ENCODE results near the gene POLRMT. TPM values are rescaled to one million over a fixed set of nuclear protein-coding genes. Genes with fewer than 3 reads are reported as not detected.

Gene POLRMT
- total RNA-seq, 1 donor from 2014 or later = 35.5 TPM

DNA sequence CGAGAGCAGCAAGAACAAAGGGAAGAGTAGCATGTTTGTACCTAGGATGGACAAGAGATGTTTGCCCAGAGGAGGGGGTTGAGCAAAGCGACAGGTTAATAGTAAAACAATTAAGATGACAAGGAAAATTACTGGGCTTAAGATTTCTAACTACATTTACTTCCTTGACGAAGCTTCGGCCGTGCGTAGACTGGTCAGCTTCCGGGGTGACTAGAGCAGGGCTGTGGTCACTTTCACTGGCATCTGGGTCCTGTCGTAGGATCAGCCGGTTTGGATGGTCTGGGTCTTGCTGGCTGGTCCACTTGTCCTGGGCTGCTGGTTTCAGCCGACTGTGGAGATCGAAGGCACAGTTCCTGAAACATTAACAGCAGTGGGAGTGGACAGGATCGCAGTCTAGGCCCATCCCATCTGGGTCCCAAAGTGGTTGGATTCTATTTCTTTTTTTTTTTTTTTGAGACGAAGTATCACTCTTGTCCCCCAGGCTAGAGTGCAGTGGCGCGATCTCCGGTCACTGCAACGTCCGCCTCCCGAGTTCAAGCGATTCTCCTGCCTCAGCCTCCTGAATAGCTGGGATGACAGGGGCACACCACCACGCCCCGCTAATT is 65.9 kb downstream of the POLRMT start:
- no peak for TF ChIP-seq CTCF (IDR thresholded peaks at IDR 0.05)
- peaks cover 13% of the 10 kb centered on the region for H3K4me1 Mint-ChIP-seq (ENCODE audit: low read depth)
- H3K36me3 Mint-ChIP-seq (ENCODE audit: low read depth) = no peaks in the 10 kb centered on the region
- no peaks in the 10 kb centered on the region for H3K9me3 Mint-ChIP-seq (ENCODE audit: low read depth)
- H3K27me3 Mint-ChIP-seq (ENCODE audit: low read depth) = no peaks in the 10 kb centered on the region
- H3K4me3 Mint-ChIP-seq (ENCODE audit: unreplicated experiment) = no peak overlapping the region
- no peak for DNase-seq (ENCODE audit: low spot score)
- H3K27ac Mint-ChIP-seq (ENCODE audit: unreplicated experiment) = no peak overlapping the region

Other genes with a start within 250 kb of the POLRMT start
- gene C2CD4C, start 224.4 kb downstream of the POLRMT start, total RNA-seq = 1.1 to 1.4 TPM (median 1.4 TPM) in 3 replicates
- 26.9 to 50.9 TPM (median 47.8 TPM) in 3 replicates for gene SHC2, start 172.5 kb downstream of the POLRMT start, total RNA-seq
- gene MADCAM1, start 137.1 kb downstream of the POLRMT start, total RNA-seq = 0.59 to 0.92 TPM (median 0.62 TPM) in 3 replicates
- gene TPGS1, start 126.0 kb downstream of the POLRMT start, total RNA-seq = 18.3 to 22.6 TPM (median 21.3 TPM) in 3 replicates
- 41.4 to 71.1 TPM (median 66.9 TPM) in 3 replicates for gene CDC34, start 101.8 kb downstream of the POLRMT start, total RNA-seq
- gene GZMM, start 89.5 kb downstream of the POLRMT start, total RNA-seq = not detected in 3 replicates
- 440 to 503 TPM (median 452 TPM) in 3 replicates for gene BSG, start 60.9 kb downstream of the POLRMT start, total RNA-seq
- gene HCN2, start 43.7 kb downstream of the POLRMT start, total RNA-seq = 6.2 to 6.8 TPM (median 6.7 TPM) in 3 replicates
- not detected in 3 replicates for gene FGF22, start 6.3 kb upstream of the POLRMT start, total RNA-seq
- gene RNF126, start 29.7 kb upstream of the POLRMT start, total RNA-seq = 29.3 to 36.3 TPM (median 29.5 TPM) in 3 replicates
- gene FSTL3, start 42.9 kb upstream of the POLRMT start, total RNA-seq = 267 to 316 TPM (median 312 TPM) in 3 replicates
- gene PRSS57, start 61.9 kb upstream of the POLRMT start, total RNA-seq = not detected in 3 replicates
- 166 to 182 TPM (median 175 TPM) in 3 replicates for gene PALM, start 75.4 kb upstream of the POLRMT start, total RNA-seq
- gene MISP, start 117.6 kb upstream of the POLRMT start, total RNA-seq = 1.5 to 2.2 TPM (median 1.6 TPM) in 3 replicates
- 281 to 343 TPM (median 285 TPM) in 3 replicates for gene PTBP1, start 163.9 kb upstream of the POLRMT start, total RNA-seq
- gene PLPPR3, start 188.4 kb upstream of the POLRMT start, total RNA-seq = 5.4 to 6.8 TPM (median 6.0 TPM) in 3 replicates
- gene AZU1, start 194.3 kb upstream of the POLRMT start, total RNA-seq = 0.37 to 0.51 TPM in 2 of 3 replicates, not detected in the other
- gene PRTN3, start 207.5 kb upstream of the POLRMT start, total RNA-seq = not detected in 3 replicates
- not detected in 3 replicates for gene ELANE, start 218.8 kb upstream of the POLRMT start, total RNA-seq
- 1.1 to 17.9 TPM (median 1.8 TPM) in 3 replicates for gene CFD, start 226.1 kb upstream of the POLRMT start, total RNA-seq

Measured in chondrocyte (in vitro differentiated cells).